CD4-positive, alpha-beta T cell treated with Interleukin-1 beta for 1 hour (primary cell): ENCODE data around the gene DSG1.

Source experiments
- DNase-seq, 2 donors: peaks; one replicate each; pipeline ENCODE4 v3.0.0-alpha.2; 2020 to 2022

The DSG1 gene

DNA sequence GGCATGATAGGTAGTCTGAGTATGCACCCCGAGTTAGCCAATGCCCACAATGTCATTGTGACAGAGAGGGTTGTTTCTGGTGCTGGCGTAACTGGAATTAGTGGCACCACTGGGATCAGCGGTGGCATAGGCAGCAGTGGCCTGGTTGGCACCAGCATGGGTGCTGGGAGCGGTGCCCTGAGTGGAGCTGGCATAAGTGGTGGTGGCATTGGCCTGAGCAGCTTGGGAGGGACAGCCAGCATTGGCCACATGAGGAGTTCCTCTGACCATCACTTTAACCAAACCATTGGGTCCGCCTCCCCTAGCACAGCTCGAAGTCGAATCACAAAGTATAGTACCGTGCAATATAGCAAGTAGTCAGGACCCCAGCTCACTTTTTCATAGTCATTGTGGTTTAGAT, 37.0 kb downstream of the DSG1 start:
- DNase-seq = no peak

DNA sequence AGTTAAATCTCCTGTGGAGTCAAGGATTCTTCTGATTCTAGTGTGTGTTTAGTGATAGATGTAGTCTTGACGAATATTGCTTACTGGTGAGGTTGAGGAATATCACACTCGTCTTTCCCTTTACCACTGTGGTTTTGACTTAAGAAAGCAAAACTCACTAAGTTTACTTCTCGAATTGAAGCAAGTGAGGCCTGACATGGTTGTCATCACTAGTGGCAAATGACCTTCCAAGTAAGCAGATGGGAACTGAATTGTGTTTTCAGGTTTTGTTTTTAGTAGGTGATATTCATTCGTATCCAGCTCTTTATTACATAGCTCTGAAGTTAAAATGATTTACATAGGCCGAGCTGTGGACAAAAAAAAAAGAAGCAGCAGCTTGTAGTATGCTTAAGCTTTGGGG, 38.1 kb downstream of the DSG1 start:
- no peak for DNase-seq

DNA sequence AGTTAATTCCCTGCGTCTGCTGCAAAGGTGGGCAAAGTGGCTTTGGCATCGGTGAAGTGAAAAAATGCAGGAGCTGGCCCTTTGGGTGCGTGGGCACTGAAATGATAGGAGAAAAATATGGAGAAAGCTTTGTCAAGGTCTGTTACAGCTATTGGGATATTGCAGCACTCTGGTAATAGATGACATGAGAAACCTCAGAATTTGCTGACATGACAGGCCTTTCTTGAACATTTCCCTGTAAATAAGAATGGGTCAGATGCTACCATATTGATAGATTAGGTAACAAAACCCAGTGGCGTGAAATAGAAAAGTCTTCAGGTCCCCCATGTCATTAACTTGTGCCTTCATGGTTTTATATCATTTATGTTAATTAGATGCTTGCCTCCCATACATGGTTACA, 46.2 kb downstream of the DSG1 start:
- DNase-seq = no peak

DNA sequence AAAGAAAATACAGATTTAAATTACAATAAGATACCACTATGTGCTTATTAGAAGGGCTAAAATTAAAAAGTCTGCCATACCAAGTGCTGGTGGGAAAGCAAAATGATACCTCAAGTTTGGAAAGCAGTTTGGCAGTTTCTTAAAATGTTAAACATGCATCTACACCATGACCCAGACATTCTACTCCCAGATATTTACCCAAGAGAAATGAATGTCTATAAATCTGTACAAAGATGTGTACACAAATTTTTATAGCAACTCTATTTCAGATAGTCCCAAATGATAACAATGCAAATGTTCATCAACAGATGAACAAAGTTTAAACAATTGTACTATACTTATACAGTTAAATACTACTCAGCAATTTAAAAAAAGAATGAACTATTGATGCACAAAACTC, 51.5 kb downstream of the DSG1 start:
- no peak for DNase-seq

DNA sequence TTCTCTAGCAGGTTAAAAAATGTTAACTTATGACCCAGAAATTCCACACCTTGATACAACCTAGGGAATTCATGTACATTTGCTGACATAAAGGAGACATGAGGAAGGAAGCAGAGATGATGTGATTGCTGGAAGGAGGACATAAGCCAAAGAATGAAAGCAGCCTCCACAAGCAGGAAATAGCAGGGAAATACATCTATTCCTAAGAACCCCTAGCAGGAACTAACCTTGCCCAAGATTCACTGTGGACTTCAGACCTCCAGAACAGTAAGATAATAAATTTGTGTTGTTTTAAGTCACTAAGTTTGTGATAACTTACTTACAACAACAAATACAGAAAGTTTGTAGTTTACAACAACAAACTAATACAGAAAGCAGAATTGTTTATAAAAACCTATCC, 54.0 kb downstream of the DSG1 start:
- DNase-seq = no peak

DNA sequence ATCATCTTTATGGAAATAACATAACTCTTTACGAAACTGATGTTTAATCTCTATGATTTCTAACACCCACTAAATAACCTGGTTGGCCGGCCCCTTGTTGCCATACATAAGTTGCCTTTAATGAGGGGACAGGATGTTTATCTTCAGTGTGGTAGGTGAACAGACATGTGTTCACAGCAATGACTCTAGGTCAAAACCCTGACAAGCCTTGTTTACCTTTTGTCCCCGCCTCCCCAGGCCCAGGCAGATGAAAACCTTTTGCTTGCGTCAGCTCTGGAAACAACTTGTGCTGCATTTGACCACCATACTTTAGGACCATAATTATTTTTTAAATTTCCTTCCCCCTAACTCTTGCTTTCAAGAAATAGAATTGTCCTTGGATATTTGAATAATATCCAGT, 55.7 kb downstream of the DSG1 start:
- no peak for DNase-seq

DNA sequence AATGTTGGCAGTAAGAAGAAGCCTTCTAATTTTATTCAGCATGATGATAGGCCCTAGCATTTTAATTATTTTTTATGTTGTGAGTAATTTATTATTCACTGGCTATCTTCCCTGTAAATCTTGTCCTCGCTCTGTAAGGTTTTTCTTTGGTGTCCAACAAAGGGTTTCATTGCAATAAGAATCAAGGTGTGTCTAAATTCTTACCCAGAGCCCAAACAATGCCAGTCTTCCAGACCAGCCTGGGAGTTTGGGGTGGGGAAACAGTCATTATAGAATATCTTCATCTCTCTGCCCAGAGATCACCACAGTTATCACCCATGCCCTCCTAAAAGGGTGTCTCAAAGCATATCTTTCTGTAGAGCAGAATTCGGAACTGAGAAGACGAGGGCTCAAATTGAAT, 58.5 kb downstream of the DSG1 start, which contains the start of gene DSG4:
TSS of gene DSG4 (plus strand) at position 301 of the 400 bp plus-strand sequence. CDS start 135 bp downstream, outside the sequence.
- no peak for DNase-seq

DNA sequence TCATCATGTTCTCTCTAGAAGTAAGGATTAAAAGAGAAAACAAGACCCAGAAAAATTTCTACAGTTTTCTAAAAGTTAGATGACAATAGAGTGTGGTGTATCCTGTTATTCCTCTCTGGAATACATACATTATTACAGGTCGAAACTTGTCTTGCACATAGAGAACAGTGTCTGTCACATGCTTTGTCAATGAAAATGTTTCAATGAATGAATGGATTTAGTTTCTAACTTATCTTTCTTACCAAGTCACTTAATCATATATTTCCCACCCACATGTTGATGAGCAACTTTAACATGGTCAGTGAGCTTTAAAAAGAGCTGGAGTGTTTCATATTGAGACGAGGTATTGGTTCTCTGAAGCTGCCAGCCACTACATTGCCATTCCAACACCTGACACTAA, 63.0 kb downstream of the DSG1 start:
- no peak for DNase-seq

DNA sequence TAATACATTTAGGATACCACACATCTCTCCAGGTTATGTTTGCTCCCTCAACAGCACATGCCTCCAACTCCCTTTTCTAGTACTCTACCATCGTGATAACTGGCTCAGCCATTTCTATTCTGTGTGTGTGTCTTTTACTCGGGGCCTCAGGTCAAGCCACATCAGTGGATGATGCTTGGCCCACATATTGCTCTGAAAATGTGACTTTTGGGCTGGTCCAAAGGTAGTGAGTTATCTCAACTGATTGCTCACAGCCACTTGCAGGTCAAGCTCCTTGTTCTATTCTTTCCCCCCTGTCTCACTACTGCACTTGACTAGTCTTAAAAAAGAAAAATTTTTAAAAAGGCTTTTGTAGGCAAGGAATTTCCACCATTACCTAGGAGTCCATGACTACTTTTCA, 64.1 kb downstream of the DSG1 start:
- no peak for DNase-seq

DNA sequence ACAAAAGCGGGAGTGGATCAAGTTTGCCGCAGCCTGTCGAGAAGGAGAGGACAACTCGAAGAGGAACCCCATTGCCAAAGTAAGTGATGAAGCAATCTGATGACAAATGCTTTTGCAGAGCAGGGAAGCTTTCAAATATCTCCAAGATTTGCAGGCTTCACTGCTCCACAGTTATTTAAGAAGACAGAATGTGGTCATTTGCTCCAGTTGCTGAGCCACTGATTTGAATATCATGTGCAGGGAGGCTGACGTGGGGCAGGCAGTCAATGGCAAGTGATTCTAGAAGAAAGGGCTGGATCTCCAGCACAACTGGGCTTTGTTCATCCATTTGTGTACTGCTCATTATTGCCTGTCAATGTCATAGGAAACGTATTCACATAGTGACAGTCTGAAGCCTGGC, 68.8 kb downstream of the DSG1 start:
- no peak for DNase-seq

DNA sequence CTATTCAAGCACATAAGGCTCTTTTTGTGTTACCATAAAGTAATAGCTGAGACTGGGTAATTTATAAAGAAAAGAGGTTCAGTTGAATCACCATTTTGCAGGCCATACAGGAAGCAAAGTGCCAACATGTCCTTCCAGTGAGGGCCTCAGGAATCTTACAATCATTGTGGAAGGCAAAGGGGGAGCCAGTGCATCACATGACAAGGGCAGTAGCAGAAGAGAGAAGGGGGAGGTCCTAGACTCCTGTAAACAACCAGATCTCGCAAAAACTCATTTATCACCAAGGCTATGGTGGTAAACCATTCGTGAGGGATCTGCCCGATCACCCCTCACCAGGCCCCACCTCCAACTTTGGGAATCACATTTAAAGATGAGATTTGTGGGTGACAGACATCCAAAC, 75.3 kb downstream of the DSG1 start:
- DNase-seq = no peak

DNA sequence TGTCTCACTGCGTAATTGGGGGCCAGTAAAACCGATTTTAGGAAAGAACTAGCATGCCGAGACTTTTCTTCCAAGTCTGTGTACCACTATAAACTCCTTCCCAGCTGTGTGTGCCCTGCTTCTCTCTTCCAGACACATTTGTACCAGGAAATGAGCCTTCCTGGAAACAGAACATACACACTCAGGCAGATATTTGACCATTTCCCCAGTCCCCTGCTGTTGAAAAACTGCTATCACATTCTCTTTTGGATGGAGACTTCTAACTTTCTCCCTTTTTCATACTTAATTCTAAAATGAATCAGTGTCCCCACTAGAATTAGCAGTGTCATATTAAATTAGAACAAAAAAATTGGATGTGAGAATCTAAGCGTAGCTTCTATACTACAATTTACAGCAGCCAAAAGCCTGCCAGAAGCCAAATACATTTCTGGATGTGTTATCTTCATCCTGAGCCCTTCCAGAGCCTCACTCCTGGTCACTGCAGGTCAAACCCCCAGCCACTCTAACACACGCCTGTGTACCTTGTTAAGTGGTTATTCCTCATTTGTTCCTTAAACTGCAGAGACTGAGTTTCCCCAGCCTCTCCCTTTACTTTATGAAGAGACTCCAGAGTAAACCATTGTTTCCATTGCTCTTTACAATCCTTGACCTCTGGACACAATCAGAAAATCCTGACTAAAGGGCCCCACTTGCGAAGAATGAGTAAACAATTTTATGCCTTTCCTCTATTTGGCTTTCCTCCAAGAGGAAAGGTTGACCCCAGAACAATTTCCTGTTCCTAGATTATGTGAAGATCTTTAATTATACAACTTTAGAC, 79.0 kb downstream of the DSG1 start:
- no peak for DNase-seq

DNA sequence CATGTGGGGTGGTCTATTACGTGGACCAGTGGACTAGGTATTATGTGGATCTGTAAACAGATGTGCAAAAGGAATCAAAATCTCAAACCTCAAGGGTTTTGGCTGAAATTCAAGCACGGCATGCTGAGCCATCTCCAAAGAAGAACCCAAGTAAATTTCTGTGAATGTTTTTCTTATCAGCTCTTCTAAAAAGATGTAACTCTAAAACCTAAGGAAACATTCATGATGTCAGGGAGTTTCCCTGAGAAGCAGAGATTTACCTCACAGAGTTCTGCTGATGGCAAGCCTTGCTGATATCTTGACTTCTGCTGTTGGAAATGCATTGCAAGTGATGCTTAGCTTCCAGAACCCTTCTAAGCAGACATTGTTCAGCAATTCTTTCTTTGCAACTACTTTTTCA, 80.2 kb downstream of the DSG1 start:
- DNase-seq = no peak

DNA sequence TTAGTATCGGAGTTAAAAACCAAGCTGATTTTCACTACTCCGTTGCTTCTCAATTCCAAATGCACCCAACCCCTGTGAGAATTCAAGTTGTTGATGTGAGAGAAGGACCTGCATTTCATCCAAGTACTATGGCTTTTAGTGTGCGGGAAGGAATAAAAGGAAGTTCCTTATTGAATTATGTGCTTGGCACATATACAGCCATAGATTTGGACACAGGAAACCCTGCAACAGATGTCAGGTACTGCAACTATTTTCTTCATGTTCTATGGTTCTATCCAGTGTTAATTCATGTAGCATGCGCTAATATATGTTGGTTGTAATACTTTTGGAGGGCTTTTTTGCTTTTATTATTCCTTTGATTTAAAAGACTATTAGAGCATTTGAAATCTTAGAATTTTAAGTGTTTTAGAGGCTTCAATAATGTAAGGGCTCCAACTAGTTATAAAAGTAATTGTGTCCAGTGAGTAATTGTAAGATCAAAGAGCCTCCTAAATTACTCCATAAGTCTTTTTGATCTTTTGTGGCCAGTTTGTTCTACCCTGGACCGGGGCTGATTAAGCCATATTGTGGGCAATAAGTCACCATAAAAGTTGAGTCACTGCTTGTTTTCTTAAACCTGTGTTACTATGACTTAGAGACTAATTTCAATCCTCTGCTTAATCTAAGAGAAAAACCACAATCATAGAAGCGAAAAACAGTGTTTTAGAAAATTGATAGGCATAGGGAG, 81.5 kb downstream of the DSG1 start:
- no peak for DNase-seq

DNA sequence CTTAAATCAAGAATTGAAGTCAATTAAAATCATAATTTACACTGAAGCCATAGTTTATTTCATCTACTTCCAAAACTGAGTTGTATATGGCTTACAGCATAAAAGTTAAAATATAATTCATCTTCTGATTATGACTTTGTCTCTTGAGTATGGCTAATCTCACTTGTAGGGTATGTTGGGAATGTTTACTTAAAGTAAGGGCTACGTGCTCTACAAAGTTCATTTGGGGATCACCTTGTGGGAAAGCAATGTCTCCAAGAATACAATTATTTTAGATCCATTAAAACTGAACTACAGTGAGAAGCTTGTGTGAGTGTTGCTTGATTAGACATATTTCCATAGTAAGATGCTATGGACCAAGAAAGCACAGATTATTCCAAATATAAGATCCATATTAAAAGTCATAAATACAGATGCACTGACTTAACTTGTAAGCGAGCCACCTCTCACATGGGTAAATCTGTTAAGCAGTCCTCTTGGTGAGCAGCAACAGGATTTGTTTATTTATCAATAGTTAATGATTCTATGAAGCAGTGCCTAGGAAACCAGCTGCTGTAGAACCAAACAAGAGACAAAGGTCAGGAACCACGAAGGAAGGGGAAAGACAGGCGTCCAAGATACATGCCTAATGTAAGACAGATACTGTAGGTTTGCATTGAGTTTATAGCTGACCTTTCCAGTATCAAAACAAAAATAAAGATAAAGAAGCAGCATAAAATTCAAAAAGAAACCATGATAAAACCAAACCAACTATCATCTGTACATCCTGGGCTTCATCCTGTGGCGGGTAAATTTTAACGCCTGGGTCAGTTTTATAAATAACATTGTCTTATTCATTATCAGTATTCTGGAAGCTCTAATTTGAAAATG, 83.4 kb downstream of the DSG1 start:
- no peak for DNase-seq

DNA sequence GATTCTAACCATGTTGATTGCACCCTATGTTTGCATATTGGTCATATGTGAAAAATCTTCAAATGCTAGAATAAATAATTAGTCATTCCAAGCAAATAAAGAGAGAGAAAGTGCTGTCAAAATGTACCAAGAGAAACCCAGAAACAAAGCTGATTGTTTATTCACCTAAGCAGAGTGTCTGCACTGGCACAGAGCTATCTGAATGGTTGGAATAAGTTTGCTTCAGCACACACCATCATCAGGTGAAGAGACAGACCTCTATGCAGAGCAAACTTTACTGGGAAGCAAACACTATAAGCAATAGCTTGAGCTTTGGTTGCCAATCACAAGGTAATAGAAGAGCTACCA, 84.0 kb downstream of the DSG1 start:
- DNase-seq = no peak

DNA sequence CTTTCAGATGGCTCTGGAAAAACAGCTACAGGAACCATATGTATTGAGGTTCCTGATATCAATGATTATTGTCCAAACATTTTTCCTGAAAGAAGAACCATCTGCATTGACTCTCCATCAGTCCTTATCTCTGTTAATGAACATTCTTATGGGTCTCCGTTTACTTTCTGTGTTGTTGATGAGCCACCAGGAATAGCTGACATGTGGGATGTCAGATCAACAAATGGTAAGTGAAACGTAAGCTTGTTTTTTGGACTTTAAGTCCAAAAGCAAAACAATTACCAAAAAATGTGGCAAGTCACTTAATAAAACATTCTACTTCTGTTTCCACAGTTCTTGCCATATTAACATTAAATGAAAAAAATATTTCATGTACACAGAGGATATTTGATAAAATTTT, 85.4 kb downstream of the DSG1 start:
- no peak for DNase-seq
